K562 (cell line): ENCODE measurements around the gene ZNF778. TPM values are rescaled to one million over a fixed set of nuclear protein-coding genes. Genes with fewer than 3 reads are reported as not detected.

ENCODE experiments used
- ATAC-seq: fragments of 200-7000 bp; cut with Tn5 transposase; 3 replicates; pipeline ENCODE4 v1.9.1; 2020; ENCODE audit warnings: moderate library complexity
- BruUV-seq: library from RNA; stranded (reverse); fragments of 400-500 nt; replicated peaks from 2 replicates; lab custom pipeline; 2021; lab: Mats Ljungman, UMichigan
- CTCF ChIA-PET: fragments of 300-600 bp; formaldehyde crosslinking; extraction: SDS; loops from one replicate; lab custom pipeline; 2021; ENCODE audit warnings: low intra/inter-chr PET ratio; lab: Yijun Ruan, JAX
- POLR2A ChIA-PET: fragments of 300-600, 350-650 bp; sonication (Branson Sonifier 250); formaldehyde crosslinking; extraction: SDS; loops from one replicate; lab custom pipeline; 2021; ENCODE audit warnings: antibody characterized with exemption, inconsistent platforms; lab: Yijun Ruan, JAX
- DNase-seq, 4 experiments: peaks; one replicate each; pipeline versions ENCODE4 v3.0.0 to v3.0.0-alpha.2; 2011 to 2018; ENCODE audit warnings: low spot score in 3 of 4, mixed read lengths in 3 of 4; ENCODE audit errors: extremely low read depth in 1 of 4
- FAIRE-seq: peaks from 2 replicates; lab custom pipeline; 2011; peaks lifted over from hg19 to GRCh38; lab: Jason Lieb, UNC
- H2AFZ ChIP-seq: 2 replicates; pipeline ENCODE4 v1.6.0; 2011; ENCODE audit warnings: low read depth, low read length, control low read depth, inconsistent platforms
- H3K27ac ChIP-seq: fragments of 200-600 bp; 3 replicates; pipeline ENCODE4 v1.8.0; 2011; ENCODE audit warnings: low read depth, mild to moderate bottlenecking, control low read depth, inconsistent platforms, low read length, moderate library complexity, mixed read lengths; ENCODE audit errors: extremely low read depth
- H3K27me3 ChIP-seq, 2 experiments: fragments of 300-600 bp in 1 of 2; 2 replicates in 1 of 2; 3 replicates in 1 of 2; pipeline versions ENCODE4 v1.6.0 to v1.8.0; 2011; ENCODE audit warnings: inconsistent platforms in 2 of 2, low read length in 2 of 2, mild to moderate bottlenecking in 1 of 2, mixed read lengths in 1 of 2, moderate library complexity in 1 of 2; ENCODE audit not compliant: control insufficient read depth in 2 of 2, insufficient read depth in 2 of 2
- H3K36me3 ChIP-seq: fragments of 300-600 bp; 3 replicates; pipeline ENCODE4 v1.8.0; 2011; ENCODE audit warnings: mild to moderate bottlenecking, low read length, inconsistent platforms; ENCODE audit not compliant: control insufficient read depth, insufficient read depth
- H3K4me1 ChIP-seq, 2 experiments: fragments of 200-600 bp in 1 of 2; replicated peaks in 1 of 2; 2 replicates in 1 of 2; 3 replicates in 1 of 2; pipeline versions ENCODE4 v1.5.1 to v1.8.0; 2011; ENCODE audit warnings: inconsistent platforms in 2 of 2, low read length in 2 of 2, mild to moderate bottlenecking in 1 of 2, mixed read lengths in 1 of 2, moderate library complexity in 1 of 2; ENCODE audit not compliant: control insufficient read depth in 2 of 2, insufficient read depth in 2 of 2
- H3K4me2 ChIP-seq: 2 replicates; pipeline ENCODE4 v1.6.1; 2011; ENCODE audit warnings: low read length, control low read depth, inconsistent platforms, mixed read lengths; ENCODE audit not compliant: insufficient read depth
- H3K4me3 ChIP-seq: fragments of 200-600 bp; sonication (generic), shearing (Covaris generic); 2 replicates; pipeline ENCODE4 v1.5.1; 2016; ENCODE audit warnings: control low read depth, inconsistent platforms
- H3K79me2 ChIP-seq: fragments of 200-600 bp; 3 replicates; pipeline ENCODE4 v1.8.0; 2011; ENCODE audit warnings: low read length, inconsistent platforms; ENCODE audit not compliant: control insufficient read depth, insufficient read depth
- H3K9ac ChIP-seq, 2 experiments: 2 replicates each; pipeline versions ENCODE4 v1.6.0 to v1.6.1; 2011; ENCODE audit warnings: low read depth in 2 of 2, low read length in 2 of 2, control low read depth in 1 of 2, inconsistent platforms in 1 of 2, mild to moderate bottlenecking in 1 of 2, mixed read lengths in 1 of 2; ENCODE audit not compliant: insufficient read depth in 1 of 2
- H3K9me1 ChIP-seq: one replicate; pipeline ENCODE4 v1.6.0; 2011; ENCODE audit warnings: inconsistent platforms, mild to moderate bottlenecking, low read length, moderate library complexity; ENCODE audit not compliant: control insufficient read depth, insufficient read depth
- H3K9me3 ChIP-seq: replicated peaks from 2 replicates; pipeline ENCODE4 v1.5.1; 2011; ENCODE audit warnings: low read depth, low read length, inconsistent platforms; ENCODE audit not compliant: control insufficient read depth, insufficient read depth
- H4K20me1 ChIP-seq: replicated peaks from 2 replicates; pipeline ENCODE4 v1.6.1; 2011; ENCODE audit warnings: low read length, inconsistent platforms, mixed read lengths; ENCODE audit not compliant: control insufficient read depth, insufficient read depth
- DACH1 ChIP-seq: fragments of 450-650 bp; IDR thresholded peaks from 2 replicates; pipeline ENCODE4 v1.6.1; 2018; ENCODE audit not compliant: partially characterized antibody
- PCBP1 ChIP-seq: fragments of 200-400 bp; formaldehyde crosslinking; IDR thresholded peaks from 2 replicates; pipeline ENCODE4 v1.6.1; 2018; ENCODE audit warnings: mild to moderate bottlenecking, low read depth, low read length; ENCODE audit not compliant: poor library complexity, severe bottlenecking
- TSC22D4 ChIP-seq: fragments of 450-650 bp; IDR thresholded peaks from 2 replicates; pipeline ENCODE4 v1.6.1; 2016; ENCODE audit warnings: missing genetic modification characterization, missing biosample characterization, control low read depth
- UBTF ChIP-seq, 2 experiments: IDR thresholded peaks; 2 replicates each; pipeline ENCODE4 v1.6.1; 2012; ENCODE audit warnings: improper control_type of control experiment in 2 of 2, low read depth in 2 of 2, low read length in 2 of 2, borderline replicate concordance in 1 of 2
- ZNF609 ChIP-seq: sonication (generic); formaldehyde crosslinking; IDR thresholded peaks from 2 replicates; pipeline ENCODE4 v1.8.1; 2023; ENCODE audit warnings: missing genetic modification reagents, mild to moderate bottlenecking, borderline replicate concordance
- ZNF740 ChIP-seq, 3 experiments: fragments of 200-800 bp in 1 of 3; sonication (Bioruptor generic) in 1 of 3; sonication (generic) in 1 of 3; formaldehyde crosslinking in 1 of 3; IDR thresholded peaks; 2 replicates each; pipeline versions ENCODE4 v1.6.1 to v1.8.0; 2016 to 2022; ENCODE audit warnings: mild to moderate bottlenecking in 2 of 3, missing compliant biosample characterization in 2 of 3, missing genetic modification characterization in 2 of 3, missing genetic modification reagents in 1 of 3
- ZNF76 ChIP-seq: fragments of 250-450 bp; sonication (Bioruptor Pico); IDR thresholded peaks from 2 replicates; pipeline ENCODE4 v1.4.0; 2020; ENCODE audit warnings: mild to moderate bottlenecking, moderate library complexity, borderline replicate concordance
- WGBS: fragments of 100-300 bp; shearing (Covaris generic); methylation state at CpG from one replicate; pipeline ENCODE4 v1.1.6; 2016; ENCODE audit warnings: low coverage, mixed read lengths; ENCODE audit not compliant: insufficient coverage; ENCODE audit errors: missing lambda C conversion rate; 5-methylcytosine and 5-hydroxymethylcytosine counted together
- in situ Hi-C: fragments of 300-500 bp; cut with MboI; formaldehyde crosslinking; loops from 4 replicates; pipeline ENCODE4 v1.15.0; 2018; ENCODE audit warnings: inconsistent platforms, mixed read lengths
- intact Hi-C: fragments of 100-400 bp; cut with micrococcal nuclease; formaldehyde crosslinking; loops from 2 replicates; pipeline ENCODE4 v1.14.2; 2022
- polyA plus RNA-seq, 8 experiments: library from polyadenylated mRNA; depleted of rRNA in 4 of 8; stranded (reverse) in 5 of 8; unstranded in 3 of 8; fragments of >200 nt; fragmentation: Nextera tagmentation in 2 of 8; fragmentation: Illumina TruSeq in 1 of 8; extraction: Ambion mirVana in 2 of 8; extraction: Trizol in 1 of 8; gene quantifications; 2 replicates each; pipeline versions ENCODE4 v1.2.1 to v1.2.3, GENCODE V29; 2011 to 2014; ENCODE audit warnings: inconsistent platforms in 1 of 8, missing spikeins in 1 of 8
- total RNA-seq, 7 experiments: library from RNA; depleted of rRNA in 6 of 7; stranded (reverse); fragments of >200 nt in 6 of 7; fragmentation: Illumina TruSeq in 2 of 7; extraction: Trizol in 2 of 7; gene quantifications; 2 replicates each; pipeline versions ENCODE4 v1.2.1 to v1.2.3, GENCODE V29; 2011 to 2021; ENCODE audit warnings: low replicate concordance in 1 of 7
- TF ChIP-seq, protein P1 (sequence below): fragments of 150-350 bp; conservative IDR thresholded peaks from 2 replicates; pipeline ENCODE4 v1.6.1; 2014; ENCODE audit warnings: low read length

The ZNF778 gene
- total and polyA plus RNA-seq, 9 of the 15 experiments (the other 6 are each of a cell fraction or from before 2014, with no cell fraction given) = 0.70 to 60.6 (median 7.5) TPM

DNA sequence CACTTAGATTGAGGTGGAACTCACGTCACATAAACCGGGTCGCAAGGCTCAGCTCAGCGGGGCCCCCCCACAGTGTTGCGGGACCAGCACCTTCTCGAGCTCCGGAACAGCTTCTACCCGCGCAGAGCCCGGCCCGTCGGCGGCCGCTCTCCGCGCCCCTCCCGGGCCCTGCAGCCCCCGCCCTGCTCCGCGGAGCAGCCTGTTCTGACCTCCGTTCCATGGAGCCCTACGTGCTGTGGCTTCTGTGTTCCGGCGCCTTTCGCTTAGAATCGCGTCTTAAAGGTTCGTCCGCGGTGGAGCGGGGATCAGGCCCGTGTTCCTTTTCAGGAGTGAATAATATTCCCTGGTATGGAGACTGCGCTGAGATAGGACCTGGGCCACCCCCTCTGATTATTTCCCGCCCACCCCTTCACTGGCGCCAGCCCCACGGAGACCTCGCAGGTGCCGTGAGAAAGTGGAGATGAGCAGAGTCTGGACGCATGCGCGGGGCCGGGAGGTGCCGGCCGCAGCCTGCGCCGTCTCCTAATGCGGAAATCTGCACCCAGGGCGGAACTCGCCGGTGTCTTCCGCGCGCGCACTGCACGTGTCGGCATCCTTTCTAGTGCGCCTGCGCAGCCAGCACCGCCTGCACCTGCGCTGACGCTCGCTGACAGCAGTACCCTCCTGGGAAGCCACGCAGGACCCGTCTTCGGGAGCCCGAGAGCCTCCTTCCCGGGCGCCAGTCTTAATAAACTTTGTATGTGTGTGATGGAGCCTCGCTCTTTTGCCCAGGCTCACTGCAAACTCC, 30.9 kb downstream of the ZNF778 start:
- Histone ChIP-seq H2AFZ (peak overlapping the region; percentile 89), H3K27ac (no peak overlapping the region), H3K27me3 (no peaks in the 10 kb centered on the region), H3K9me3 (no peaks in the 10 kb centered on the region; the same call in 1 of the 2 replicates), H3K4me2 (peak overlapping the region; percentile 72), H3K9ac (peak overlapping the region; percentile 35 to 41; a peak in 1 of 4 replicates), H3K4me1 (peaks cover 0 to 24% of the 10 kb centered on the region in 2 experiments; a peak in 3 of 5 replicates), H3K4me3 (peak overlapping the region; percentile 56), H3K9me1 (no peaks in the 10 kb centered on the region), H3K36me3 (no peaks in the 10 kb centered on the region), H4K20me1 (no peaks in the 10 kb centered on the region), H3K79me2 (no peaks in the 10 kb centered on the region)
- intact Hi-C loops = no loop called here
- in situ Hi-C loops = no loop called here
- ChIA-PET CTCF (no interaction called here), POLR2A (no interaction called here)
- FAIRE-seq (no peak), DNase-seq (no peak), ATAC-seq (no peak)
- 86% methylated on average over 35 of the region's 69 CpGs for WGBS
- BruUV-seq = no TSS peak
- peak; percentile 32 for TF ChIP-seq PCBP1
- TF ChIP-seq ZNF609 (CRISPR knock-in tag) = no peak
- TF ChIP-seq DACH1 = no peak
- TF ChIP-seq, protein P1, sequence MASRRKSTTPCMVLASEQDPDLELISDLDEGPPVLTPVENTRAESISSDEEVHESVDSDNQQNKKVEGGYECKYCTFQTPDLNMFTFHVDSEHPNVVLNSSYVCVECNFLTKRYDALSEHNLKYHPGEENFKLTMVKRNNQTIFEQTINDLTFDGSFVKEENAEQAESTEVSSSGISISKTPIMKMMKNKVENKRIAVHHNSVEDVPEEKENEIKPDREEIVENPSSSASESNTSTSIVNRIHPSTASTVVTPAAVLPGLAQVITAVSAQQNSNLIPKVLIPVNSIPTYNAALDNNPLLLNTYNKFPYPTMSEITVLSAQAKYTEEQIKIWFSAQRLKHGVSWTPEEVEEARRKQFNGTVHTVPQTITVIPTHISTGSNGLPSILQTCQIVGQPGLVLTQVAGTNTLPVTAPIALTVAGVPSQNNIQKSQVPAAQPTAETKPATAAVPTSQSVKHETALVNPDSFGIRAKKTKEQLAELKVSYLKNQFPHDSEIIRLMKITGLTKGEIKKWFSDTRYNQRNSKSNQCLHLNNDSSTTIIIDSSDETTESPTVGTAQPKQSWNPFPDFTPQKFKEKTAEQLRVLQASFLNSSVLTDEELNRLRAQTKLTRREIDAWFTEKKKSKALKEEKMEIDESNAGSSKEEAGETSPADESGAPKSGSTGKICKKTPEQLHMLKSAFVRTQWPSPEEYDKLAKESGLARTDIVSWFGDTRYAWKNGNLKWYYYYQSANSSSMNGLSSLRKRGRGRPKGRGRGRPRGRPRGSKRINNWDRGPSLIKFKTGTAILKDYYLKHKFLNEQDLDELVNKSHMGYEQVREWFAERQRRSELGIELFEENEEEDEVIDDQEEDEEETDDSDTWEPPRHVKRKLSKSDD = no peak
- 0 out of 2 replicates have a peak, but pooled peaks have one; percentile 47 for TF ChIP-seq ZNF740 (CRISPR knock-in tag; IDR thresholded peaks at IDR 0.05)
- TF ChIP-seq ZNF740 (tag; IDR thresholded peaks at IDR 0.05) = no peak
- TF ChIP-seq TSC22D4 (tag) = no peak
- TF ChIP-seq ZNF76 (CRISPR knock-in tag) = no peak
- no peak for TF ChIP-seq UBTF (IDR thresholded peaks at IDR 0.05; ENCODE audit: borderline replicate concordance in 1 of 2, low read depth in 2 of 2, low read length in 2 of 2)
